Measurements from ENCODE around the gene GPAT2. TPM values are rescaled to one million over a fixed set of nuclear protein-coding genes. Genes with fewer than 3 reads are reported as not detected.
"Not testable (repeated sequence)": the region's sequence is repeated elsewhere in the genome, so short reads cannot be mapped to it uniquely, and the experiment has no call there.

Gene GPAT2
- total RNA-seq, 1 donor from 2014 or later, result not detected

GRCh38 chr2:96025755-96026154, 9.0 kb downstream of the GPAT2 start:
- not testable (repeated sequence) for H3K4me1 Mint-ChIP-seq (ENCODE audit: low read depth); H3K27ac Mint-ChIP-seq; H3K27me3 Mint-ChIP-seq; H3K4me3 Mint-ChIP-seq (ENCODE audit: low read depth); DNase-seq (ENCODE audit: low spot score, unreplicated experiment); H3K9me3 Mint-ChIP-seq (ENCODE audit: low read depth); H3K36me3 Mint-ChIP-seq (ENCODE audit: insufficient read depth)

- DNase-seq (ENCODE audit: low spot score, unreplicated experiment), result no peak
- no peak for TF ChIP-seq CTCF (IDR thresholded peaks at IDR 0.05; ENCODE audit: unreplicated experiment)
- H3K36me3 Mint-ChIP-seq (ENCODE audit: insufficient read depth), result no peaks in the 10 kb centered on the region
- no peak overlapping the region for H3K27ac Mint-ChIP-seq
- H3K4me1 Mint-ChIP-seq (ENCODE audit: low read depth), result no peaks in the 10 kb centered on the region
- no peaks in the 10 kb centered on the region for H3K9me3 Mint-ChIP-seq (ENCODE audit: low read depth)
- H3K27me3 Mint-ChIP-seq, result no peaks in the 10 kb centered on the region
- H3K4me3 Mint-ChIP-seq (ENCODE audit: low read depth), result no peak overlapping the region
Observed at GRCh38 chr2:96025194-96025492, 9.6 kb downstream of the GPAT2 start.

GRCh38 chr2:96024336-96025193, 10.2 kb downstream of the GPAT2 start:
- H3K36me3 Mint-ChIP-seq (ENCODE audit: insufficient read depth), result no peaks in the 10 kb centered on the region
- no peak for DNase-seq (ENCODE audit: low spot score, unreplicated experiment)
- H3K27me3 Mint-ChIP-seq, result no peaks in the 10 kb centered on the region
- TF ChIP-seq CTCF (IDR thresholded peaks at IDR 0.05; ENCODE audit: unreplicated experiment), result no peak
- no peak overlapping the region for H3K4me3 Mint-ChIP-seq (ENCODE audit: low read depth)
- no peak overlapping the region for H3K27ac Mint-ChIP-seq
- H3K9me3 Mint-ChIP-seq (ENCODE audit: low read depth), result no peaks in the 10 kb centered on the region
- H3K4me1 Mint-ChIP-seq (ENCODE audit: low read depth), result no peaks in the 10 kb centered on the region

GRCh38 chr2:96023701-96024100, 11.0 kb downstream of the GPAT2 start:
- H3K27ac Mint-ChIP-seq; H3K4me1 Mint-ChIP-seq (ENCODE audit: low read depth); DNase-seq (ENCODE audit: low spot score, unreplicated experiment); H3K4me3 Mint-ChIP-seq (ENCODE audit: low read depth); H3K27me3 Mint-ChIP-seq; H3K9me3 Mint-ChIP-seq (ENCODE audit: low read depth); H3K36me3 Mint-ChIP-seq (ENCODE audit: insufficient read depth): not testable (repeated sequence)

- H3K36me3 Mint-ChIP-seq (ENCODE audit: insufficient read depth); H3K9me3 Mint-ChIP-seq (ENCODE audit: low read depth); H3K4me1 Mint-ChIP-seq (ENCODE audit: low read depth); H3K27me3 Mint-ChIP-seq; H3K4me3 Mint-ChIP-seq (ENCODE audit: low read depth): not testable (repeated sequence)
- DNase-seq (ENCODE audit: low spot score, unreplicated experiment), result peak; percentile 80
- peak overlapping the region; percentile 78 for H3K27ac Mint-ChIP-seq
- peak; percentile 89 for TF ChIP-seq CTCF (IDR thresholded peaks at IDR 0.05; ENCODE audit: unreplicated experiment)
Observed at GRCh38 chr2:96022701-96023447, 11.8 kb downstream of the GPAT2 start.

- H3K27ac Mint-ChIP-seq; H3K4me1 Mint-ChIP-seq (ENCODE audit: low read depth); DNase-seq (ENCODE audit: low spot score, unreplicated experiment); H3K4me3 Mint-ChIP-seq (ENCODE audit: low read depth); H3K9me3 Mint-ChIP-seq (ENCODE audit: low read depth); H3K27me3 Mint-ChIP-seq; H3K36me3 Mint-ChIP-seq (ENCODE audit: insufficient read depth): not testable (repeated sequence)
Observed at GRCh38 chr2:96022126-96022525, 12.6 kb downstream of the GPAT2 start.

- H3K9me3 Mint-ChIP-seq (ENCODE audit: low read depth); H3K4me3 Mint-ChIP-seq (ENCODE audit: low read depth); H3K4me1 Mint-ChIP-seq (ENCODE audit: low read depth); H3K27me3 Mint-ChIP-seq; DNase-seq (ENCODE audit: low spot score, unreplicated experiment); H3K27ac Mint-ChIP-seq; H3K36me3 Mint-ChIP-seq (ENCODE audit: insufficient read depth): not testable (repeated sequence)
Observed at GRCh38 chr2:96021142-96021541, 13.6 kb downstream of the GPAT2 start.

- H3K36me3 Mint-ChIP-seq (ENCODE audit: insufficient read depth); H3K4me3 Mint-ChIP-seq (ENCODE audit: low read depth); H3K27ac Mint-ChIP-seq; H3K4me1 Mint-ChIP-seq (ENCODE audit: low read depth); H3K9me3 Mint-ChIP-seq (ENCODE audit: low read depth); DNase-seq (ENCODE audit: low spot score, unreplicated experiment); H3K27me3 Mint-ChIP-seq: not testable (repeated sequence)
Observed at GRCh38 chr2:96019909-96020590, 14.7 kb downstream of the GPAT2 start.

GRCh38 chr2:96016321-96016720, 18.4 kb downstream of the GPAT2 start:
- not testable (repeated sequence) for H3K27me3 Mint-ChIP-seq; H3K4me1 Mint-ChIP-seq (ENCODE audit: low read depth); H3K4me3 Mint-ChIP-seq (ENCODE audit: low read depth); DNase-seq (ENCODE audit: low spot score, unreplicated experiment); H3K36me3 Mint-ChIP-seq (ENCODE audit: insufficient read depth); H3K9me3 Mint-ChIP-seq (ENCODE audit: low read depth); H3K27ac Mint-ChIP-seq

- not testable (repeated sequence) for H3K27me3 Mint-ChIP-seq; H3K4me3 Mint-ChIP-seq (ENCODE audit: low read depth); H3K27ac Mint-ChIP-seq; H3K9me3 Mint-ChIP-seq (ENCODE audit: low read depth); H3K36me3 Mint-ChIP-seq (ENCODE audit: insufficient read depth); DNase-seq (ENCODE audit: low spot score, unreplicated experiment)
- peaks cover 16% of the 10 kb centered on the region for H3K4me1 Mint-ChIP-seq (ENCODE audit: low read depth)
Observed at GRCh38 chr2:96012792-96013264, 21.9 kb downstream of the GPAT2 start.
